Neural cell (in vitro differentiated cells): Measurements from ENCODE around the gene INPP5E.

Experiments used
- SMC3 ChIP-seq: fragments of 450-650 bp; conservative IDR thresholded peaks from 2 replicates; pipeline ENCODE4 v1.6.1; 2014; ENCODE audit warnings: antibody characterized with exemption, mild to moderate bottlenecking, moderate library complexity; ENCODE audit not compliant: poor library complexity
- TAF1 ChIP-seq: IDR thresholded peaks from 2 replicates; pipeline ENCODE4 v1.6.1; 2012; ENCODE audit warnings: low read depth
- TF ChIP-seq, protein P1 (sequence below): IDR thresholded peaks from 2 replicates; pipeline ENCODE4 v1.6.1; 2012; ENCODE audit warnings: borderline replicate concordance

- TF ChIP-seq, protein P1, sequence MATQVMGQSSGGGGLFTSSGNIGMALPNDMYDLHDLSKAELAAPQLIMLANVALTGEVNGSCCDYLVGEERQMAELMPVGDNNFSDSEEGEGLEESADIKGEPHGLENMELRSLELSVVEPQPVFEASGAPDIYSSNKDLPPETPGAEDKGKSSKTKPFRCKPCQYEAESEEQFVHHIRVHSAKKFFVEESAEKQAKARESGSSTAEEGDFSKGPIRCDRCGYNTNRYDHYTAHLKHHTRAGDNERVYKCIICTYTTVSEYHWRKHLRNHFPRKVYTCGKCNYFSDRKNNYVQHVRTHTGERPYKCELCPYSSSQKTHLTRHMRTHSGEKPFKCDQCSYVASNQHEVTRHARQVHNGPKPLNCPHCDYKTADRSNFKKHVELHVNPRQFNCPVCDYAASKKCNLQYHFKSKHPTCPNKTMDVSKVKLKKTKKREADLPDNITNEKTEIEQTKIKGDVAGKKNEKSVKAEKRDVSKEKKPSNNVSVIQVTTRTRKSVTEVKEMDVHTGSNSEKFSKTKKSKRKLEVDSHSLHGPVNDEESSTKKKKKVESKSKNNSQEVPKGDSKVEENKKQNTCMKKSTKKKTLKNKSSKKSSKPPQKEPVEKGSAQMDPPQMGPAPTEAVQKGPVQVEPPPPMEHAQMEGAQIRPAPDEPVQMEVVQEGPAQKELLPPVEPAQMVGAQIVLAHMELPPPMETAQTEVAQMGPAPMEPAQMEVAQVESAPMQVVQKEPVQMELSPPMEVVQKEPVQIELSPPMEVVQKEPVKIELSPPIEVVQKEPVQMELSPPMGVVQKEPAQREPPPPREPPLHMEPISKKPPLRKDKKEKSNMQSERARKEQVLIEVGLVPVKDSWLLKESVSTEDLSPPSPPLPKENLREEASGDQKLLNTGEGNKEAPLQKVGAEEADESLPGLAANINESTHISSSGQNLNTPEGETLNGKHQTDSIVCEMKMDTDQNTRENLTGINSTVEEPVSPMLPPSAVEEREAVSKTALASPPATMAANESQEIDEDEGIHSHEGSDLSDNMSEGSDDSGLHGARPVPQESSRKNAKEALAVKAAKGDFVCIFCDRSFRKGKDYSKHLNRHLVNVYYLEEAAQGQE = no peak
- no peak for TF ChIP-seq TAF1
- TF ChIP-seq SMC3 = no peak
These were observed 26.7 kb downstream of the INPP5E start for GRCh38 chr9:136412962-136413361.
